CD4-positive, alpha-beta T cell treated with Interleukin-15 for 4 hours (primary cell): ENCODE results near the gene HRH1.

Experiments used
- DNase-seq: peaks from one replicate; pipeline ENCODE4 v3.0.0-alpha.2; 2020; ENCODE audit warnings: low spot score

HRH1 gene

GRCh38 chr3:11284011-11284410 is 129.7 kb downstream of the HRH1 start:
- DNase-seq, result no peak

- no peak for DNase-seq
Measured at GRCh38 chr3:11285471-11285870, 131.2 kb downstream of the HRH1 start.

GRCh38 chr3:11287404-11287803 is 133.1 kb downstream of the HRH1 start:
- no peak for DNase-seq

- DNase-seq, result peak; percentile 10
Measured at GRCh38 chr3:11288021-11288491, 133.8 kb downstream of the HRH1 start.

GRCh38 chr3:11288786-11289637 is 134.7 kb downstream of the HRH1 start:
- DNase-seq, result peak; percentile 35

GRCh38 chr3:11289864-11290263 is 135.6 kb downstream of the HRH1 start:
- no peak for DNase-seq

- DNase-seq, result peak; percentile 77
Measured at GRCh38 chr3:11290743-11291680, 136.7 kb downstream of the HRH1 start.

- DNase-seq, result no peak
Measured at GRCh38 chr3:11291808-11292207, 137.5 kb downstream of the HRH1 start.

GRCh38 chr3:11297126-11297525 is 142.8 kb downstream of the HRH1 start:
- no peak for DNase-seq

- peak; percentile 14 for DNase-seq
Measured at GRCh38 chr3:11300970-11301369, 146.7 kb downstream of the HRH1 start.

- no peak for DNase-seq
Measured at GRCh38 chr3:11302444-11302843, 148.2 kb downstream of the HRH1 start.

GRCh38 chr3:11304175-11304574 is 149.9 kb downstream of the HRH1 start:
- DNase-seq, result no peak

- DNase-seq, result no peak
Measured at GRCh38 chr3:11305509-11305908, 151.2 kb downstream of the HRH1 start.

GRCh38 chr3:11306817-11307589 is 152.7 kb downstream of the HRH1 start:
- peak; percentile 45 for DNase-seq

GRCh38 chr3:11307830-11308432 is 153.6 kb downstream of the HRH1 start:
- DNase-seq, result no peak

- no peak for DNase-seq
Measured at GRCh38 chr3:11310258-11310657, 156.0 kb downstream of the HRH1 start.

- DNase-seq, result no peak
Measured at GRCh38 chr3:11312166-11312565, 157.9 kb downstream of the HRH1 start.
